Measurements from ENCODE around the gene AP1M1. TPM values are rescaled to one million over a fixed set of nuclear protein-coding genes. Genes with fewer than 3 reads are reported as not detected.

AP1M1 gene
- total RNA-seq, 4 donors from 2014 or later = 39.3 to 64.6 (median 46.8) TPM

DNA sequence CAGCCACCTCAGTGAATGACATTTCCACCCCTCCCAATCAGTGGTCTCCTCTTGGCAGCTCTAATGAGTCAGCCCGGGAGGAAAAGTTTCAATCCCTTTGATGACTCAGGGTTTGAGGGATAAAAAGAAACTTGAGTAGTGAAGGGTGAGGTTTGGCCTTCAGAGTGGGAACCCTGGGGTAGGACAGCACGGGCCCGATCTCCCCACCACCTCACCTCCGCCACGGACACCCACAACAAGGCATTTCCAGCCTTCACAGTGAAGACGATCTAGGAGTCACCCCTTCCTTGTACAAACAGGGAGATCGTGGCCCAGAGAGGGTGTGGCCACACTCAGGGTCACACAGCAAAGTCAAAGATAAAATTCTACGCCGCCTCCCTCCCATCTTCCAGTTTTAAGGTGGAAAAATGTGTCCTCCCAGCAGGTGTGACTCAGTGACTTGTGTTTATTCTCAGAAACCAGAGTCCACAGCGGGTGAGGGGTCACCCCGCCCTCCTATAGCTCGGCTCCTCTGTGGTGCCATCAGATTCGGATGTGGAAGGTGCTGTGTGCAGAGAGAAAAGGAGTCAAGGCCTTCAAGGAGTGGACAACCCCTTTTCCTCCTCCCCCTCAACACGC is 36.7 kb upstream of the AP1M1 start:
- H3K4me3 ChIP-seq = no peak overlapping the region
- DNase-seq = no peak
- H3K4me1 ChIP-seq = peaks cover 0 to 14% (median 0%) of the 10 kb centered on the region in 3 donors
- intact Hi-C loops (cut with DNase I) = no loop called here
- H3K36me3 ChIP-seq = no peaks in the 10 kb centered on the region
- WGBS, 2 donors = 39 to 60% methylated on average over 11 to 14 of the region's 14 CpGs
- H3K27me3 ChIP-seq = no peaks in the 10 kb centered on the region
- TF ChIP-seq POLR2A (IDR thresholded peaks at IDR 0.05) = no peak
- TF ChIP-seq, protein P1, sequence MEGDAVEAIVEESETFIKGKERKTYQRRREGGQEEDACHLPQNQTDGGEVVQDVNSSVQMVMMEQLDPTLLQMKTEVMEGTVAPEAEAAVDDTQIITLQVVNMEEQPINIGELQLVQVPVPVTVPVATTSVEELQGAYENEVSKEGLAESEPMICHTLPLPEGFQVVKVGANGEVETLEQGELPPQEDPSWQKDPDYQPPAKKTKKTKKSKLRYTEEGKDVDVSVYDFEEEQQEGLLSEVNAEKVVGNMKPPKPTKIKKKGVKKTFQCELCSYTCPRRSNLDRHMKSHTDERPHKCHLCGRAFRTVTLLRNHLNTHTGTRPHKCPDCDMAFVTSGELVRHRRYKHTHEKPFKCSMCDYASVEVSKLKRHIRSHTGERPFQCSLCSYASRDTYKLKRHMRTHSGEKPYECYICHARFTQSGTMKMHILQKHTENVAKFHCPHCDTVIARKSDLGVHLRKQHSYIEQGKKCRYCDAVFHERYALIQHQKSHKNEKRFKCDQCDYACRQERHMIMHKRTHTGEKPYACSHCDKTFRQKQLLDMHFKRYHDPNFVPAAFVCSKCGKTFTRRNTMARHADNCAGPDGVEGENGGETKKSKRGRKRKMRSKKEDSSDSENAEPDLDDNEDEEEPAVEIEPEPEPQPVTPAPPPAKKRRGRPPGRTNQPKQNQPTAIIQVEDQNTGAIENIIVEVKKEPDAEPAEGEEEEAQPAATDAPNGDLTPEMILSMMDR (IDR thresholded peaks at IDR 0.05) = no peak
- H3K27ac ChIP-seq = peak overlapping the region in 2 of 4 donors; percentile 19 to 54
- no peaks in the 10 kb centered on the region for H3K9me3 ChIP-seq

DNA sequence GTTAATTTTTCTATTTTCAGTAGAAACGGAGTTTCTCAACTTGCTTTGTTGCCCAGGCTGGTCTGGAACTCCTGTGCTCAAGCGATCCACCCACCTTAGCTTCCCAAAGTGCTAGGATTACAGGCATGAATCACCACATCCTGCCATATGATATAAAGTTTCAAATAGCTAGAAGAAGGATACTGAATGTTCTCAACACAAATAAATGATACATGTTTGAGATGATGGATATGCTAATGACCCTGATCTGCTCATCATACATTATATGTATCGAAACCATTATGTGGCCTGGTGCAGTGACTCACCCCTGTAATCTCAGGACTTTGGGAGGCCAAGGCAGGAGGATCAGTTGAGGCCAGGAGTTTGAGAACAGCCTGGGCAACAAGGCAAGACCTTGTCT is 35.9 kb upstream of the AP1M1 start:
- H3K36me3 ChIP-seq = no peaks in the 10 kb centered on the region
- 27 to 46% methylated on average over 3 of the region's 3 CpGs for WGBS, 2 donors
- TF ChIP-seq, protein P1 (IDR thresholded peaks at IDR 0.05) = no peak
- TF ChIP-seq POLR2A (IDR thresholded peaks at IDR 0.05) = no peak
- intact Hi-C loops (cut with DNase I) = no loop called here
- H3K4me1 ChIP-seq = peaks cover 0 to 14% (median 0%) of the 10 kb centered on the region in 3 donors
- H3K27me3 ChIP-seq = no peaks in the 10 kb centered on the region
- no peaks in the 10 kb centered on the region for H3K9me3 ChIP-seq
- H3K27ac ChIP-seq = peak overlapping the region in 2 of 4 donors; percentile 19 to 54
- H3K4me3 ChIP-seq = no peak overlapping the region
- DNase-seq = no peak

DNA sequence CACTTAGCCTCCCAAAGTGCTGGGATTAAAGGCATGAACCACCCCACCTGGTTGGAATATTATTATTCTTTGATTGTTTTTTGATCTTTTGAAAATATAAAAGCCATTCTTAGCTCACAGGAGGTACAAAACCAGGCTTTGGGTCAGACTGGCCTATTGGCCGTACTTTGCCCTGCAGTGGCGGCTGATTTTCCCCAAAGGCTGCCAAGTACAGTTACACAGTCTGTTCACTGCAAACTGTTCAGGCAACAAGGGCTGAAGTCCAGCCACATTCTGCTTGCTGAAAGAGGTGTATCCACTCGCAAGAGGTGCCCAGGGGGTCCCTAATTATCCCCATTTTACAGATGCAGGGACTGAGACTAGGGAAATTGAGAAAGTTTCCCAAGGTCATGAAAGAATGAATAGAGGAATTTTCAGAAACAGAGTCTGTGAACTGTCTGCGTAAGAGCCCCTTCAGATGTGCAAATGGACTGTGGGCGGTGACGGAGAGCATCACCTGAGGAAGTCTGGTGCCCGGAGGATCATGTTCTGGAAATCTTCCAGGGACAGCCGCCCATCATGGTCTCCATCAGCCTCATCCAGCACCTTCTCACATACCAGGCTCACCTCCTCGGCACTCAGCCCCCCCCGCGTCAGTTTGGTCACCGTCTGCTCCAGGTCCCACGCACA is 33.4 kb upstream of the AP1M1 start:
- no peak overlapping the region for H3K27ac ChIP-seq
- no peak overlapping the region for H3K4me3 ChIP-seq
- no peaks in the 10 kb centered on the region for H3K27me3 ChIP-seq
- peaks cover 0 to 14% (median 0%) of the 10 kb centered on the region in 3 donors for H3K4me1 ChIP-seq
- TF ChIP-seq, protein P1 (IDR thresholded peaks at IDR 0.05) = no peak
- TF ChIP-seq POLR2A (IDR thresholded peaks at IDR 0.05) = no peak
- no peak for DNase-seq
- no peaks in the 10 kb centered on the region for H3K36me3 ChIP-seq
- no peaks in the 10 kb centered on the region for H3K9me3 ChIP-seq
- intact Hi-C loops (cut with DNase I) = no loop called here
- WGBS, 2 donors = 79 to 82% methylated on average over 8 of the region's 13 CpGs

DNA sequence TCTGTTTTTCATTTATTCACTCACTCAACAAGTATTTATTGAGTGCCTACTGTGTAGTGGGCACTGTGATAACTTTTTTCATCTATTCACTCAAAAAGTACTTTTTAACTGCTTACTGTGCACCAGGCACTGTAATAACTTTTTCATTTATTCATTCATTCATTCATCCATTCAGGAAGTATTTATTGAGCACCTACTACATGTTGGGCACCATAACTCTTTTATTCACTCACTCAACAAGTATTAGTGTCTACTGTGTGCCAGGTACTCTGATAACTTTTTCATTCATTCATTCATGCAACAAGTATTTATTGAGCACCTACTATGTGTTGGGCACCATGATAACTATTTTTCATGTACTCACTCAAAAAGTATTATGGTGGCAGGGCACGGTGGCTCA is 31.3 kb upstream of the AP1M1 start:
- peaks cover 0 to 4% (median 0%) of the 10 kb centered on the region in 3 donors for H3K4me1 ChIP-seq
- DNase-seq = no peak
- TF ChIP-seq POLR2A (IDR thresholded peaks at IDR 0.05) = no peak
- TF ChIP-seq, protein P1 (IDR thresholded peaks at IDR 0.05) = no peak
- intact Hi-C loops (cut with DNase I) = no loop called here
- 100% methylated on average over 1 of the region's 1 CpG for WGBS, 2 donors
- no peaks in the 10 kb centered on the region for H3K36me3 ChIP-seq
- no peaks in the 10 kb centered on the region for H3K9me3 ChIP-seq
- no peak overlapping the region for H3K4me3 ChIP-seq
- H3K27me3 ChIP-seq = no peaks in the 10 kb centered on the region
- no peak overlapping the region for H3K27ac ChIP-seq

DNA sequence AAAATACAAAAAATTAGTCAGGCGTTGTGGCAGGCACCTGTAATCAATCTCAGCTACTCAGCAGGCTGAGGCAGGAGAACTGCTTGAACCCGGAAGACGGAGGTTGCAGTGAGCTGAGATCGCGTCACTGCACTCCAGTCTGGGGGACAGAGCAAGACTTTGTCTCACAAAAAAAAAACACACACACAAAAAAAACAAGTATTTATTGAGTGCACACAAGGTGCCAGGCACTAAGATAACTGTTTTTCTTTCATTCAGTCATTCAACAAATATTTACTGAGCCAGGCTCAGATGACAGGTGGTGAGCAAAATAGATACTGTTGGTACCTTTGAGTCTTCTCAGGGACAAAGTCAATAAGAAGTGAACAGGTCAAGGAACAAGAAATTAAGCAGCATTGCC is 30.7 kb upstream of the AP1M1 start:
- Histone ChIP-seq H3K27ac (no peak overlapping the region), H3K27me3 (no peaks in the 10 kb centered on the region), H3K36me3 (no peaks in the 10 kb centered on the region), H3K4me3 (no peak overlapping the region), H3K9me3 (no peaks in the 10 kb centered on the region), H3K4me1 (peaks cover 0 to under 1% (median 0%) of the 10 kb centered on the region in 3 donors)
- intact Hi-C loops (cut with DNase I) = no loop called here
- TF ChIP-seq POLR2A (IDR thresholded peaks at IDR 0.05) = no peak
- TF ChIP-seq, protein P1 (IDR thresholded peaks at IDR 0.05) = no peak
- no peak for DNase-seq
- 47 to 67% methylated on average over 5 of the region's 5 CpGs for WGBS, 2 donors
